Activated T-cell treated with anti-CD3 and anti-CD28 coated beads, Interleukin-2, amount 50 U/mL, for 1 hour (primary cell): Measurements from ENCODE around the gene CGB8.

Experiments
- DNase-seq: peaks from one replicate; pipeline ENCODE4 v3.0.0-alpha.2; 2020

The CGB8 gene

GRCh38 chr19:49004964-49005614 is 43.8 kb downstream of the CGB8 start:
- no peak for DNase-seq

GRCh38 chr19:49004133-49004532 is 44.8 kb downstream of the CGB8 start:
- no peak for DNase-seq

GRCh38 chr19:48999481-49000325 is 49.2 kb downstream of the CGB8 start:
- DNase-seq, result peak; percentile 76

- DNase-seq, result no peak
Observed at GRCh38 chr19:48997972-48998371, 50.9 kb downstream of the CGB8 start.
